ENCODE results near the gene SAMD4A. TPM values are rescaled to one million over a fixed set of nuclear protein-coding genes. Genes with fewer than 3 reads are reported as not detected.

SAMD4A gene
- total RNA-seq, 1 donor from 2014 or later, result 30.0 TPM

DNA sequence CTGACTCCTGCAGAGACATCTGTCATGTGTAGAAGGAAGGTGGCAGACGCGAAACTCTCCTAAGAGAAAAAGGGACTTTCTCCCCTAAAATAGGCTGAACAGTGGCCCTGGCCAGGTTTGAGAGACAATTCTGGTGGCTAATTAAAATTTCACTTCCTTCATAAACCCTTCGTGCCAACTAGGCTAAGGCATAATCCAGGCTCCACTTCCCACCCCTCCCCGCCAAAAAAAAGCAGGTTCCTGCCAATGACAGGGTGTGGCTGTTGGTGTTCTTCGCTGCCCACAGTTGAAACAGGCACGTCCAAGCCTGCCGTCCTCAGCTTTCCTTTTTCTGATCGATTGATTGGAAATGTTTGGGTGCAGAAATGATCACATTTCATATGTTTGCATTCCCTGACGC lies 191.1 kb downstream of the SAMD4A start:
- no peaks in the 10 kb centered on the region for H3K9me3 Mint-ChIP-seq
- no peak for DNase-seq (ENCODE audit: low spot score in 2 of 2, unreplicated experiment in 2 of 2)
- TF ChIP-seq CTCF (IDR thresholded peaks at IDR 0.05; ENCODE audit: unreplicated experiment), result no peak
- no peak overlapping the region for H3K4me3 Mint-ChIP-seq
- no peak overlapping the region for H3K27ac Mint-ChIP-seq
- H3K4me1 Mint-ChIP-seq, result peaks cover under 1% of the 10 kb centered on the region
- H3K36me3 Mint-ChIP-seq, result peaks cover 13% of the 10 kb centered on the region
- no peaks in the 10 kb centered on the region for H3K27me3 Mint-ChIP-seq (ENCODE audit: low read depth)

DNA sequence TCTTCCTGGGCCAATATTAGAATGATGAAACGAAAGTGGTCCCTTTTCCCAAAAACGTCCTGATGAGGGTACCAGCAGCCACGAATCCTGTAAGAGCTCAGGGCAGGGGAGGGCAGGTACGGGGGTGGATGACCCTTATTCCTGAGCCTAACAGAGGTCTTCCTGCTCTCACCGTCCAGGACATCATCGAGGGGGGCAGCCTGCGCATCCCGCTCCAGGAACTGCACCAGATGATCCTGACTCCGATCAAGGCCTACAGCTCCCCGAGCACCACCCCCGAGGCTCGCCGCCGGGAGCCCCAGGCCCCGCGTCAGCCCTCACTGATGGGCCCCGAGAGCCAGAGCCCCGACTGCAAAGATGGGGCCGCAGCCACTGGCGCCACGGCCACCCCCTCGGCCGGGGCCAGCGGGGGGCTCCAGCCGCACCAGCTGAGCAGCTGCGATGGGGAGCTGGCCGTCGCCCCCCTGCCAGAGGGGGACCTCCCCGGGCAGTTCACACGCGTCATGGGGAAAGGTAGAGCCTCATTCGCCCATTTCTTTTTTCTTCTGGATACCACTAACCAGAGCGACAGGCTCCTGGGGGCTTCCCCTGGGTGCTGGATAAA lies 193.2 kb downstream of the SAMD4A start:
- no peaks in the 10 kb centered on the region for H3K9me3 Mint-ChIP-seq
- no peak overlapping the region for H3K27ac Mint-ChIP-seq
- no peak for DNase-seq (ENCODE audit: low spot score in 2 of 2, unreplicated experiment in 2 of 2)
- peaks cover 9% of the 10 kb centered on the region for H3K4me1 Mint-ChIP-seq
- no peak overlapping the region for H3K4me3 Mint-ChIP-seq
- peaks cover 18% of the 10 kb centered on the region for H3K36me3 Mint-ChIP-seq
- no peak for TF ChIP-seq CTCF (IDR thresholded peaks at IDR 0.05; ENCODE audit: unreplicated experiment)
- H3K27me3 Mint-ChIP-seq (ENCODE audit: low read depth), result no peaks in the 10 kb centered on the region

GRCh38 chr14:54760866-54761575 lies 194.1 kb downstream of the SAMD4A start:
- H3K4me1 Mint-ChIP-seq, result peaks cover 9% of the 10 kb centered on the region
- no peak overlapping the region for H3K4me3 Mint-ChIP-seq
- no peak for DNase-seq (ENCODE audit: low spot score in 2 of 2, unreplicated experiment in 2 of 2)
- no peaks in the 10 kb centered on the region for H3K27me3 Mint-ChIP-seq (ENCODE audit: low read depth)
- H3K9me3 Mint-ChIP-seq, result no peaks in the 10 kb centered on the region
- peaks cover 22% of the 10 kb centered on the region for H3K36me3 Mint-ChIP-seq
- no peak for TF ChIP-seq CTCF (IDR thresholded peaks at IDR 0.05; ENCODE audit: unreplicated experiment)
- no peak overlapping the region for H3K27ac Mint-ChIP-seq

DNA sequence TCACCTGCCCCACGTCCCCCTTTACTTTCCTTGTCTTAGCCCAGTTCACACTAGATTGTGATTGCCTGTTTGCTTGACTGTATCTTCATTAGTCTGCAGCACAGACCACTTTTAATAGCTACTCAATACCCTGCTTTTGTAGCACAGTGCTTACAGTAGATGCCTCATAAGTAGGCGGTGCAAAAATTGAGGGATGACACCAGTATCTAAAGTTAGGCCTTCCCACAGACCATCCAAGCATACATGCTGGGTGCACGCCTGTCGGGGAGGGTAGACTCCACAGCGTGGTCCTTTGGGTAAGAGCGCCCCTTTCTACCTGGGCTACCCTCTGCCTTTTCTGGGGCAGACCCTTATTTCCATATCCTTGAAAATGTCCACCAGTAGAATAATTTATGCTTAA lies 194.9 kb downstream of the SAMD4A start:
- no peak overlapping the region for H3K4me3 Mint-ChIP-seq
- H3K9me3 Mint-ChIP-seq, result no peaks in the 10 kb centered on the region
- no peak overlapping the region for H3K27ac Mint-ChIP-seq
- peaks cover 25% of the 10 kb centered on the region for H3K36me3 Mint-ChIP-seq
- no peak for TF ChIP-seq CTCF (IDR thresholded peaks at IDR 0.05; ENCODE audit: unreplicated experiment)
- H3K27me3 Mint-ChIP-seq (ENCODE audit: low read depth), result no peaks in the 10 kb centered on the region
- no peak for DNase-seq (ENCODE audit: low spot score in 2 of 2, unreplicated experiment in 2 of 2)
- peaks cover 9% of the 10 kb centered on the region for H3K4me1 Mint-ChIP-seq

GRCh38 chr14:54762296-54762695 lies 195.4 kb downstream of the SAMD4A start:
- H3K27ac Mint-ChIP-seq, result peak overlapping the region; percentile 25
- no peak for TF ChIP-seq CTCF (IDR thresholded peaks at IDR 0.05; ENCODE audit: unreplicated experiment)
- peaks cover 9% of the 10 kb centered on the region for H3K4me1 Mint-ChIP-seq
- H3K4me3 Mint-ChIP-seq, result no peak overlapping the region
- peaks cover 25% of the 10 kb centered on the region for H3K36me3 Mint-ChIP-seq
- no peaks in the 10 kb centered on the region for H3K27me3 Mint-ChIP-seq (ENCODE audit: low read depth)
- no peaks in the 10 kb centered on the region for H3K9me3 Mint-ChIP-seq
- DNase-seq (ENCODE audit: low spot score in 2 of 2, unreplicated experiment in 2 of 2), result no peak

Data from mesothelial cell of epicardium (in vitro differentiated cells).